GM10248 (cell line): ENCODE measurements around the gene MAN2A1.
A peak's percentile ranks its signal among the peaks of the same experiment; 100 is the strongest.

Experiments used
- CTCF ChIA-PET: fragments of 300-600 bp; sonication (Branson Sonifier 250); formaldehyde crosslinking; extraction: SDS; loops from one replicate; lab custom pipeline; 2021; ENCODE audit warnings: antibody characterized with exemption; lab: Yijun Ruan, JAX
- POLR2A ChIA-PET: fragments of 350-650 bp; sonication (Branson Sonifier 250); formaldehyde crosslinking; extraction: SDS; loops from one replicate; lab custom pipeline; 2020; ENCODE audit warnings: antibody characterized with exemption; lab: Yijun Ruan, JAX
- DNase-seq: peaks from one replicate; pipeline ENCODE4 v3.0.0; 2012; ENCODE audit errors: extremely low spot score
- TF ChIP-seq, protein P1 (sequence below): IDR thresholded peaks from 2 replicates; pipeline ENCODE4 v1.5.1; 2012; ENCODE audit warnings: mild to moderate bottlenecking, low read depth; ENCODE audit errors: extremely low read depth, missing control alignments, control extremely low read depth

MAN2A1 gene

DNA sequence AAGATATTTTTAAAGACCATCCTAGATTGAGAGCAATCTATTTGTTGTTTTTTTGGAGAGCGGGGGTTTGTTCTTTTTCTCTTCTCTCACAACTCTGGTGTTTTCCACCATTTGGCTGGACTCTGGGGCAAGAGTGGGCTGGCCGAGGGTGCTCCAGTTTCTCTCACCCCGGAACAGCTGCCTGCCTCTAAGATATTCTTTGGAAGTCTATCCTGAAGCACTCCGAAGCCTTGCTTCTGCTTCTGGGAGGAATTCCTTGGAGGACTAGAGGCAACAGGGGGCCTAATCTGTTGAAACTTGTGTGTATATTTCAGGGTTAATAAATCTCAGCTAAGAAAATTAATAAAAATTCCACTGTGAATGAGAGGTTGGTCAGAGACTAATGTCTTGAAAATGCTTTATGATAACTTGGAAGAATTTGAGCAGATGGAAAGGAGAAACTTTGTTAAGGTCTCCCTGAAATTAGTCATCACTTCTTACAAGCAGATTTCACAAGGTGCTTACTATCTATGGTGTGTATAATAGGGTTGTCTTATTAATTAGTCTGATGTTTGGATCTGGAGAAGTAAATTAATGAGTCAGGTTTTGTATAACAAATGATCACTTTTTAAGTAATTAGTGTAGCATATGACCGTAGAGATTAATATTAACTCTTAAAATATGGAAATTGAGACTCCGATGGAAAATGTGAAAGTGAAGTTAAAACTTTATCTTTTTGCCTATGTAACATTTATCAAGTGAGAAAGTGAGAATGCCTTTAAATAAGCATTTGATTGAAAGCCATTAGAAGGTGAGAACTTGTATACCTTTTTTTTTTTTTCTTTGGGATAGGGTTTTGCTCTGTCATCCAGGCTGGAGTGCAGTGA lies 4.0 kb downstream of the MAN2A1 start:
- no peak for DNase-seq
- TF ChIP-seq, protein P1, sequence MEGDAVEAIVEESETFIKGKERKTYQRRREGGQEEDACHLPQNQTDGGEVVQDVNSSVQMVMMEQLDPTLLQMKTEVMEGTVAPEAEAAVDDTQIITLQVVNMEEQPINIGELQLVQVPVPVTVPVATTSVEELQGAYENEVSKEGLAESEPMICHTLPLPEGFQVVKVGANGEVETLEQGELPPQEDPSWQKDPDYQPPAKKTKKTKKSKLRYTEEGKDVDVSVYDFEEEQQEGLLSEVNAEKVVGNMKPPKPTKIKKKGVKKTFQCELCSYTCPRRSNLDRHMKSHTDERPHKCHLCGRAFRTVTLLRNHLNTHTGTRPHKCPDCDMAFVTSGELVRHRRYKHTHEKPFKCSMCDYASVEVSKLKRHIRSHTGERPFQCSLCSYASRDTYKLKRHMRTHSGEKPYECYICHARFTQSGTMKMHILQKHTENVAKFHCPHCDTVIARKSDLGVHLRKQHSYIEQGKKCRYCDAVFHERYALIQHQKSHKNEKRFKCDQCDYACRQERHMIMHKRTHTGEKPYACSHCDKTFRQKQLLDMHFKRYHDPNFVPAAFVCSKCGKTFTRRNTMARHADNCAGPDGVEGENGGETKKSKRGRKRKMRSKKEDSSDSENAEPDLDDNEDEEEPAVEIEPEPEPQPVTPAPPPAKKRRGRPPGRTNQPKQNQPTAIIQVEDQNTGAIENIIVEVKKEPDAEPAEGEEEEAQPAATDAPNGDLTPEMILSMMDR, result no peak
- ChIA-PET POLR2A (no interaction called here), CTCF (interaction anchor here (1.3 to 2.8 kb wide), 2 partner anchors 11 to 12 kb away, joined by 3 to 10 read pairs; no protein-coding TSS in a partner anchor)

GRCh38 chr5:109694451-109694891 lies 4.7 kb downstream of the MAN2A1 start:
- ChIA-PET POLR2A (no interaction called here), CTCF (interaction anchor here (0.5 to 2.8 kb wide), 3 partner anchors 13 to 856 kb away, joined by 3 to 10 read pairs (median 3); no protein-coding TSS in a partner anchor)
- no peak for DNase-seq
- TF ChIP-seq, protein P1, result no peak

- TF ChIP-seq, protein P1, result no peak
- ChIA-PET CTCF (interaction anchor here (0.5 to 1.5 kb wide), 5 partner anchors 14 to 856 kb away, joined by 3 to 5 read pairs (median 3); no protein-coding TSS in a partner anchor), POLR2A (no interaction called here)
- DNase-seq, result peak; percentile 33
Measured at GRCh38 chr5:109695005-109695926, 5.5 kb downstream of the MAN2A1 start.

- DNase-seq, result no peak
- ChIA-PET CTCF (no interaction called here), POLR2A (no interaction called here)
- TF ChIP-seq, protein P1, result no peak
Measured at GRCh38 chr5:109697339-109697738, 7.6 kb downstream of the MAN2A1 start.

GRCh38 chr5:109700516-109701153 lies 10.9 kb downstream of the MAN2A1 start:
- POLR2A ChIA-PET, result no interaction called here
- CTCF ChIA-PET, result interaction anchor here (1.0 to 1.8 kb wide), 3 partner anchors 8 to 24 kb away, joined by 3 to 8 read pairs (median 4); no protein-coding TSS in a partner anchor
- no peak for DNase-seq
- TF ChIP-seq, protein P1, result no peak
